GM21529 (cell line): ENCODE measurements around the gene GNB1L.
"Not testable (repeated sequence)": the region's sequence is repeated elsewhere in the genome, so short reads cannot be mapped to it uniquely, and the experiment has no call there.

Experiments used
- ATAC-seq: cut with Tn5 transposase; IDR thresholded peaks from one replicate; pipeline ENCODE4 v1.9.1; 2021; ENCODE audit not compliant: unreplicated experiment

The GNB1L gene

GRCh38 chr22:19844377-19845053, 10.2 kb downstream of the GNB1L start:
- no peak for ATAC-seq

- no peak for ATAC-seq
Observed at GRCh38 chr22:19843857-19844376, 10.8 kb downstream of the GNB1L start.

DNA sequence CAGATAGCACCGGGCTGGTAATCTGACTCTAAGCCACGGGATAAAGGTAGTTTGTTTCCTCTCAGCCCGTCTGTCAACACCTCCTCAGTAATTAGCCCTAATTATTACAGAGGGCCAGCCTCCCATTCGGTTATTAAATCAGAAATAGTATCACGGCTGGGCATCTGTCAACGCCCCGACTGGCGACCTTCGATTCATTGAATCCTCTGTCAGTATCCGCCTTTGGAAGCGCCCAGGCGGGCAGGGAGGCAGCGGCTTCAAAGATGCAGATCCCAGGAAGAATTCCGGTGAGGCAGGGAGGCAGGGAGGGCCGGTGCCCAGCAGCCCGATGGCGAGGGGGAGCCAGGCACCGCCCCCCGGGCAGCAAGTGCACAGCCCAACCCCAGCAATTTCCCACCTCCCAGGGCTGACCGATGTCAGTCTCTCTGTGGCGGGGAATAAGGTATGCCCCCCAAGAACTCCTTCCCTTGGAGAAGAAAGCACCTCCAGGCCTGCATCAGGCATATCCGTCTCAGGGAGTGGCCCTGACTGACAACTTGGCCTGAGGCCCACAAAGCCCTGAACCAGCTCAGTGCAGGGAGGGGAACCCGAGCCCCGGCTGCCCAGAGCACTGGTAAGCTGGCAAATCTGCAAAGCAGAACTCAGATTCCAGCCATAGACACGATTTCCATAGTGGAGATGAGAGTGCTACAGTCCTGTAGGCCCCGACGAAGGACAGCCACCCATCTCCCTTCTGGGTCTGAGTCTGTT, 11.4 kb downstream of the GNB1L start:
- ATAC-seq: no peak

DNA sequence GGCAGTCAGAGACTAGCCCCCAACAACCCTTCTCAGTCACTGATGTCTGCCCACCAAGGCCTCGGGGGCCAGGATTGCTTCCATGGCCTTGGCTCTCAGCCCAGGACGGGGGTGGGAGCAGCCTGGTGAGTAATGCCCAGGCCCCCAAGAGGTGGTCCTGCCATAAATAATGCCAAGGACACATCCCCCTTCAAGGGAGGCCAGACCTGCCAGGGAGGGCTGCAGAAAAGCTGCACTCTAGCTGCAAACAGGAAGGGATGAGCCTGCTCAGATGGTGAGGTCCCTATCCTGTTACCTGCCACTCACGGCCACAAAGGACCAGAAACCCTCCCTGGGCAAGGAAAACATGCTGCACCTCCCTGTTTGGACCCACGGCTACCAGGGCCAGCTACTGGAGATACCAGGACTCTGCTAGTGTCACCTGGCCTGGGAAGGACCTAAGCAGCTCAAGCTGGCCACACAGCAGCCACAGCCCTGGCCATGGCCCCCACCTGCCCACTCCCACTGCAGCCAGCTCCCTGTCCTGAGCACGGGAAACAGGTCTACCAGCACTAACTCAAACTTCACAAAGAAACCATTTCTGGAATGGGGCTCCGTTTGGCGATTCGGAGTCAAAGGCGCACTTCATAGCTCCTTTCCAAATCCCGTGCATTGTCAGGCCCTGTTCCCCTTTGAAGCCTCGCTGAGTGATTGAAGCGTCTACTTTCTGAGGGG, 12.1 kb downstream of the GNB1L start:
- no peak for ATAC-seq

DNA sequence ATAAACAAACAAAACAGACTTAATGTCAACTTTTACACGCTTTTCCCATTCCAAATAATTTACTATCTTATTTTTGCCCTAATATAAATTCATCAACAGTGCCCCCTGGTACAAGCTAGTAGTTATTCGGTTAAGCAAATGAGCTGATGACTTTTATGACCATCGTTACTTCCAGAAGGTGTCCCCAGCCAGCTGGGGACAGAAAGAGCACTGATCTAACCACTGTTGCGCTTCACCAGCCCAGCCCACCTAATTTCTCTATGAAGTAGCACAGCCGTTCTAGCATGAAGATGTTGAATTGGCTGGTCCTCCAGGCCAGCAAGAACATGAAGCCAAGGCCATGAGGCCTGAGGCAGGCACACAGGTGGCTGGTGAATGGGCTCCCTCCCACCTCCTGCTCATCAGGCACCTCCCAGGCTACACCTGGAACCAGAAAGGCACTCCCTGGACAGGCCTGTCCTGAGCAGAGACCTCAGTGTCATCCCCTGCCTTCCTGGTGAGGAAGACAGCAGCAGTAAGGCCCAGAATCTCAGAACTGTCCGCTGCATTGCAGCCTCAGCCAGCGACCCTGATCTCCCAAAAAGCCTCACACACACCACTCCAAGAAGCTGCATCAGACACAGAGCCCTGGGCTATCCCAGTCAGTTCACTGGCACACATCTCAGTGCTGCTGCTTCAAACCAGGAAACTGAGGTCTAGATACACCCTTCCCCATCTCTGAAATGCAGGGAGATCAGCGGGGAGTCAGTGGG, 12.9 kb downstream of the GNB1L start:
- no peak for ATAC-seq

GRCh38 chr22:19840955-19841640, 13.6 kb downstream of the GNB1L start:
- ATAC-seq: no peak

DNA sequence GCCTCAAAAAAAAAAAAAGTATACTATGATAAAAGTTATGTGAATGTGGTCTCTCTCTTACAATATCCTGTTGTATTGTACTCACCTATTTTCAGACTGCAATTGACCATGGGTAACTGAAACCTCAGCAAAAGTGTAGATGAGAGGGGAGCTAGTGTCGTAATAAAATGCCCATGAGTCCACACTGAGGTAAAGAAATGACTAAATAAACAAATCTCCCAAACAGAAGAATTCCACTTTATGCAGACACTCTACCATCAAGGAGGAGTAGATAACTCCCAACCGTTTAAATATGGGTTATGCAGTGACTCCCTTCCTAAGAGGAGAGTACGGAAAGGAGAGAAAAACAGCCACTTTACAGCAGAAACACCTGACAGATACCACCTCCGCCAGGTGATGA, 14.6 kb downstream of the GNB1L start:
- ATAC-seq: no peak

DNA sequence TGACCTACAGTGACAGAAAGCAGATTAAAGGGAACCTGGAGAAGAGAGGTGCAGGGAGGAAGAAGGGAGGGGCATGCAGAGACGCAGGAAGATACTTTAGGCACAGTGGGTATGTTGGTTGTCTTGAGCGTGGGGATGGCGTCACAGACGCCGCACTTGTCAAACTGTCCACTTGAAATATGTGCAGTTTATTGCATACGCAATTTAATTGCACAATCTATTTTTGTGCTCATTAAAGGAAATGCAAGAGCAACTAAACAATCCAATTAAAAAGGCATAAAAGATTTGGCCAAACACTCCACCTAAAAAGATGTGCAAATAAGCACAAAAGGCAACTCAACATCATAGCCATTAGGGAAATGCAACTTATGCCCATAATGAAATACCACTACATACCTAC, 16.8 kb downstream of the GNB1L start:
- ATAC-seq: no peak

DNA sequence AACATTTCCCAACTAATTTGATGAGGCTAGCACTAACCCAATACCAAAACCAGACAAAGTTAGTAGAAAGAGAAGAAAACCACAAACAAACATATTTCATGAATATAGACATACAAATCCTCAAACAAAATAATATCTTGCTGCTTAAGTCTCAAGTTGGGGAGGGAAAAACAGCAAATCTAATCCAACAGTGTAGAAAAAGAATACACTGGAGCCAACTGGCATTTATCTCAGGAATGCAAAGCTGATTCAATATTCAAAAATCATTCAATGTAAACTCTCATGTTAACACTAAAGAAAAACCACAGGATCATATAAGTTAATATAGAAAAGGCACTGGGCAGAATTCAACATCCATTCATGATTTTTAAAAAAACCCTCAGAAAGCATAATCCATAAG, 18.2 kb downstream of the GNB1L start:
- no peak for ATAC-seq

GRCh38 chr22:19834599-19834998, 20.1 kb downstream of the GNB1L start:
- no peak for ATAC-seq

DNA sequence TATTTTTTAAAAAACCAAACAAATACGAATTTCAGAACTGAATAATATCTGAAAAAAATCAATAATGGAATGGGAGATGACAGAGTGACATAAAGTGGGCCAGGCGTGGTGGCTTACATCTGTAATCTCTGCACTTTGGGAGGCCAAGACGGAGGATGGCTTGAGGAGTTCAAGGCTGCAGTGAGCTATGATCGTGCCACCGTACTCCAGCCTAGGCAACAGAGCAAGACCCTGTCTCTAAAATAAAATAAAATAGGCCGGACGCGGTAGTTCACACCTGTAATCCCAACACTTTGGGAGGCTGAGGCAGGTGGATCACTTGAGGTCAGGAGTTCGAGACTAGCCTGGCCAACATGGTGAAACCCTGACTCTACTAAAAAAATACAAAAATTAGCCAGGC, 21.3 kb downstream of the GNB1L start:
- not testable (repeated sequence) for ATAC-seq

GRCh38 chr22:19832476-19833108, 22.1 kb downstream of the GNB1L start:
- ATAC-seq: no peak

DNA sequence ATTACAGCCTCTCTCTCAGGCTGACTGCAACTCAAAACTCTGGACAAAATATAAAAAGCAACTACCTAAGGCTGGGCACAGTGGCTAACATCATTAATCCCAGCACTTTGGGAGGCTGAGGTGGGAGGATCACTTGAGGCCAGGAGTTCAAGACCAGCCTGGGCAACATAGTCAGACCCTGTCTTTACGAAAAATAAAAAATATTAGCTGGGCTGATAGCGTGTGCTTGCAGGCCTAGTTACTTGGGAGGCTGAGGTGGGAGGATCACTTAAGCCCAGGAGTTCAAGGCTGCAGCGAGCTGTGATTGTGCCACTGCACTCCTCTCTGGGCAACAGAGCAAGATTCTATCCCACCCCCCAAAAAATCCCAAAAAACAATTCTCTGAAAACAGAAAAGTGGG, 22.7 kb downstream of the GNB1L start:
- ATAC-seq: not testable (repeated sequence)

DNA sequence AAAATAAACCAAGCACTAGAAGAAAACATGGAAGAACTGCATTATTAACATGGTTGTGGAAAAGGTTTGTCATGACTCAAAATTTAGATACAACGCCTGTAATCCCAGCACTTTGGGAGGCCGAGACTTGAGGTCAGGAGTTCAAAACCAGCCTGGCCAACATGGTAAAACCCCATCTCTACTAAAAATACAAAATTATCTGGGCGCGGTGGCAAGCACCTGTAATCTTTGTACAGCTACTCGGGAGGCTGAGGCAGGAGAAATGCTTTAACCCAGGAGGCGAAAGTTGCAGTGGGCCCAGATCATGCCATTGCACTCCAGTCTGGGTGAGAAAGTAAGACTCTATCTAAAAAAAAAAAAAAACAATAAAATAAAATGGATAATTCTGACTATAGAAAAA, 23.7 kb downstream of the GNB1L start:
- ATAC-seq: no peak

- no peak for ATAC-seq
Observed at GRCh38 chr22:19828035-19828401, 26.7 kb downstream of the GNB1L start.

DNA sequence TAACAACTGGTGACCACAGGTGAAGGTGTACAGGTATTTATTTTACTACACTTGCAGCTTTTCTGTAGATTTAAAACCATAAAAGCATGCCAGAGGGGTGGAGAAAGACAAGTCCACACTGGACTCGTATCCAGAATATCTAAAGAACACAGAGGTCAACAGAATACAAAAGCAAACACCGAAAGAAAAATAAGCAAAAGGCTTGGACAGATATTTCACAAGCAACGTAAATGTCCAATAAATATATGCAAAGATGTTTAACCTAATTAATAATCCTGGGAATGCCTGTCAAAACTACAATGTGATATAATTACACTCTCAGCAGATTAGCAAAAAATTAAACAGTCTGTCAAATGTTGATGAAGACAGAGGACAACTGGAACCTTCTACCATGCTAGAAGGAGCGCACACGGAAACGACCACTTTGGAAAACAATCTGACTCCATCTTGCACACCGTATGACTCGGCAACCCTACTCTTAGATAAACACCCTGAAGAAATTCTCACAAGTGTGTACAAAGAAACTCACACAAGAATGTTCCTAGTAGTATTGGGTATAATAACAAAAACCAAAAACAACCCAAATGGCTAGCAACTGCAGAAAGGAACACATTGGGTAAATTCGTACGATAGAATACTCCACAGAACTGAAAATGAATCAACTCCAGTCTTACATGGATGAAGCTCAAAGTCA, 27.2 kb downstream of the GNB1L start:
- no peak for ATAC-seq

GRCh38 chr22:19826619-19826950, 28.1 kb downstream of the GNB1L start:
- no peak for ATAC-seq

DNA sequence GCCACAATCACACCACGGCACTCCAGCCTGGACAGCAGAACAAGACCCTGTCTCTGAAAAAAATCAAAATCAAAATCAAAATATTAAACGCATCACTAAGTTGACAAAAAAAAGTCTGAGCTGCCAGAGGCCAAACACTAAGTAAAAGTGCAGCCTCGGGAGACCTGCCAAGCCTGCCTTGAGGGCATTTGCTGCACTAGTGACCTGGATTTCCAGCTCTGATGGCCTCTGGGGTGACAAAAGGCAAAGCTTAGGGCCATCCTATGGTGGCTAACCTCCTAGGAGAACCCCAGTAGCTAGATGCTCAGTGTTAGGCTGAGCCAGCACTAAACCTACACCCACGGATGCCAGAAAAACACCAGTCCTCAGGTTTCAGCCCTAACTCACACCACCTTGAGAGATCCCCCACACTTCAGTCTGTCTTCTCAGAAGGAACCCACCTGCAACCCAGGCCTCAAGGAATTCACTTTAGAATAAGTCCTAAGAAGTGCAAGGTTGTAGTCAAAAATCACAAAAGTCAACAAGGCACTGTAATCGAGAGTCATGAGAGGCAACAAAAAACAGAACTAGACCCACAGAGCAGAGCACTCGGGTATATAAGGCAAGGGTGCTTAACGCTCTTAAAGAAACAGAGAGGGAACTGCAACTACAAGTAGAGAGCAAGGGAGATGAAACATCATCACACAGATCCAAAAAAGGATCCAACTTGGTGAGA, 28.6 kb downstream of the GNB1L start:
- ATAC-seq: no peak

DNA sequence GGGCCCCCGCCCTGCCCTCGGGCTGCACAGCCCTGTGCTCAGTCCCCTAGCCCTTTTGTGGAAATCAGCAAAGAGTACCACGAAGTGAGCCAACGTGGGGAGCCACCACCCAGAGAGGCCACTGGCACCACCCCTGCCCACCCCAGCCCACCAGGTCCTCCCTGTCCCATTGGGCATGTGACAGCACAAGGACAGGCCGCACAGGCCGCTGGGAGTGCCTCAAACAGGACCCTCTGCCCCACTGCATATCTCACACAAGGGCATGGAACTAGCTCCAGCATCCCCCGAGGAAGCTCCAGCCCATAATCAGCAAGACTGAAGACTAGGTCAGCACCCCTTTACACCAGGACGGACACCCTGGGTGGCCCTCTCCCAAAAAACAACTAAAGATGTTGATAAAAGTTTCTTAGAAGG, 29.7 kb downstream of the GNB1L start:
- ATAC-seq: no peak
